ENCODE results near the gene SH3RF3.

GRCh38 chr2:109481599-109481998, 352.6 kb downstream of the SH3RF3 start:
- TF ChIP-seq POLR2AphosphoS5 (IDR thresholded peaks at IDR 0.05; ENCODE audit: insufficient read depth in 1 of 2, low read depth in 1 of 2) (no peak), CTCF (IDR thresholded peaks at IDR 0.05) (no peak)

All from vagina (tissue), 2 donors.